HL-60 (cell line): Measurements from ENCODE around the gene SCART1.

Experiments
- DNase-seq, 2 experiments: peaks; one replicate each; pipeline ENCODE4 v3.0.0-alpha.2; 2010 to 2020; ENCODE audit warnings: low read depth in 1 of 2, low spot score in 1 of 2
- H3K27ac ChIP-seq: fragments of 250-450 bp; sonication (Bioruptor Pico); replicated peaks from 2 replicates; pipeline ENCODE4 v1.5.1; 2020; ENCODE audit warnings: mild to moderate bottlenecking, moderate library complexity
- H3K27me3 ChIP-seq: fragments of 250-450 bp; sonication (Bioruptor Pico); 2 replicates; pipeline ENCODE4 v1.5.1; 2021; ENCODE audit warnings: mild to moderate bottlenecking, moderate library complexity; ENCODE audit not compliant: insufficient read depth, poor library complexity, severe bottlenecking
- H3K4me3 ChIP-seq: replicated peaks from 2 replicates; pipeline ENCODE4 v1.5.1; 2011; ENCODE audit warnings: mild to moderate bottlenecking, control low read depth, low read length; ENCODE audit not compliant: insufficient read depth
- GABPA ChIP-seq: IDR thresholded peaks from 2 replicates; pipeline ENCODE4 v1.6.1; 2012; ENCODE audit warnings: low read depth
- POLR2AphosphoS5 ChIP-seq: IDR thresholded peaks from 2 replicates; pipeline ENCODE4 v1.6.1; 2012; ENCODE audit warnings: low read depth
- SPI1 ChIP-seq: IDR thresholded peaks from 2 replicates; pipeline ENCODE4 v1.6.1; 2012; ENCODE audit warnings: low read depth, mild to moderate bottlenecking, borderline replicate concordance
- TF ChIP-seq, protein P1 (sequence below): IDR thresholded peaks from 2 replicates; pipeline ENCODE4 v1.6.1; 2012; ENCODE audit warnings: low read depth; ENCODE audit not compliant: insufficient replicate concordance
- TF ChIP-seq, protein P2 (sequence below): IDR thresholded peaks from one replicate; pipeline ENCODE4 v1.5.1; 2011; ENCODE audit warnings: low read length, control low read depth, inconsistent platforms; ENCODE audit not compliant: insufficient read depth

The SCART1 gene

GRCh38 chr10:133441780-133442179 lies 12.0 kb upstream of the SCART1 start:
- no peaks in the 10 kb centered on the region for H3K27me3 ChIP-seq
- H3K27ac ChIP-seq: peak overlapping the region; percentile 59
- no peak for DNase-seq
- TF ChIP-seq GABPA (no peak), SPI1 (no peak)
- TF ChIP-seq, protein P1, sequence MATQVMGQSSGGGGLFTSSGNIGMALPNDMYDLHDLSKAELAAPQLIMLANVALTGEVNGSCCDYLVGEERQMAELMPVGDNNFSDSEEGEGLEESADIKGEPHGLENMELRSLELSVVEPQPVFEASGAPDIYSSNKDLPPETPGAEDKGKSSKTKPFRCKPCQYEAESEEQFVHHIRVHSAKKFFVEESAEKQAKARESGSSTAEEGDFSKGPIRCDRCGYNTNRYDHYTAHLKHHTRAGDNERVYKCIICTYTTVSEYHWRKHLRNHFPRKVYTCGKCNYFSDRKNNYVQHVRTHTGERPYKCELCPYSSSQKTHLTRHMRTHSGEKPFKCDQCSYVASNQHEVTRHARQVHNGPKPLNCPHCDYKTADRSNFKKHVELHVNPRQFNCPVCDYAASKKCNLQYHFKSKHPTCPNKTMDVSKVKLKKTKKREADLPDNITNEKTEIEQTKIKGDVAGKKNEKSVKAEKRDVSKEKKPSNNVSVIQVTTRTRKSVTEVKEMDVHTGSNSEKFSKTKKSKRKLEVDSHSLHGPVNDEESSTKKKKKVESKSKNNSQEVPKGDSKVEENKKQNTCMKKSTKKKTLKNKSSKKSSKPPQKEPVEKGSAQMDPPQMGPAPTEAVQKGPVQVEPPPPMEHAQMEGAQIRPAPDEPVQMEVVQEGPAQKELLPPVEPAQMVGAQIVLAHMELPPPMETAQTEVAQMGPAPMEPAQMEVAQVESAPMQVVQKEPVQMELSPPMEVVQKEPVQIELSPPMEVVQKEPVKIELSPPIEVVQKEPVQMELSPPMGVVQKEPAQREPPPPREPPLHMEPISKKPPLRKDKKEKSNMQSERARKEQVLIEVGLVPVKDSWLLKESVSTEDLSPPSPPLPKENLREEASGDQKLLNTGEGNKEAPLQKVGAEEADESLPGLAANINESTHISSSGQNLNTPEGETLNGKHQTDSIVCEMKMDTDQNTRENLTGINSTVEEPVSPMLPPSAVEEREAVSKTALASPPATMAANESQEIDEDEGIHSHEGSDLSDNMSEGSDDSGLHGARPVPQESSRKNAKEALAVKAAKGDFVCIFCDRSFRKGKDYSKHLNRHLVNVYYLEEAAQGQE: no peak
- TF ChIP-seq, protein P2, sequence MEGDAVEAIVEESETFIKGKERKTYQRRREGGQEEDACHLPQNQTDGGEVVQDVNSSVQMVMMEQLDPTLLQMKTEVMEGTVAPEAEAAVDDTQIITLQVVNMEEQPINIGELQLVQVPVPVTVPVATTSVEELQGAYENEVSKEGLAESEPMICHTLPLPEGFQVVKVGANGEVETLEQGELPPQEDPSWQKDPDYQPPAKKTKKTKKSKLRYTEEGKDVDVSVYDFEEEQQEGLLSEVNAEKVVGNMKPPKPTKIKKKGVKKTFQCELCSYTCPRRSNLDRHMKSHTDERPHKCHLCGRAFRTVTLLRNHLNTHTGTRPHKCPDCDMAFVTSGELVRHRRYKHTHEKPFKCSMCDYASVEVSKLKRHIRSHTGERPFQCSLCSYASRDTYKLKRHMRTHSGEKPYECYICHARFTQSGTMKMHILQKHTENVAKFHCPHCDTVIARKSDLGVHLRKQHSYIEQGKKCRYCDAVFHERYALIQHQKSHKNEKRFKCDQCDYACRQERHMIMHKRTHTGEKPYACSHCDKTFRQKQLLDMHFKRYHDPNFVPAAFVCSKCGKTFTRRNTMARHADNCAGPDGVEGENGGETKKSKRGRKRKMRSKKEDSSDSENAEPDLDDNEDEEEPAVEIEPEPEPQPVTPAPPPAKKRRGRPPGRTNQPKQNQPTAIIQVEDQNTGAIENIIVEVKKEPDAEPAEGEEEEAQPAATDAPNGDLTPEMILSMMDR: no peak
- no peak overlapping the region for H3K4me3 ChIP-seq

DNA sequence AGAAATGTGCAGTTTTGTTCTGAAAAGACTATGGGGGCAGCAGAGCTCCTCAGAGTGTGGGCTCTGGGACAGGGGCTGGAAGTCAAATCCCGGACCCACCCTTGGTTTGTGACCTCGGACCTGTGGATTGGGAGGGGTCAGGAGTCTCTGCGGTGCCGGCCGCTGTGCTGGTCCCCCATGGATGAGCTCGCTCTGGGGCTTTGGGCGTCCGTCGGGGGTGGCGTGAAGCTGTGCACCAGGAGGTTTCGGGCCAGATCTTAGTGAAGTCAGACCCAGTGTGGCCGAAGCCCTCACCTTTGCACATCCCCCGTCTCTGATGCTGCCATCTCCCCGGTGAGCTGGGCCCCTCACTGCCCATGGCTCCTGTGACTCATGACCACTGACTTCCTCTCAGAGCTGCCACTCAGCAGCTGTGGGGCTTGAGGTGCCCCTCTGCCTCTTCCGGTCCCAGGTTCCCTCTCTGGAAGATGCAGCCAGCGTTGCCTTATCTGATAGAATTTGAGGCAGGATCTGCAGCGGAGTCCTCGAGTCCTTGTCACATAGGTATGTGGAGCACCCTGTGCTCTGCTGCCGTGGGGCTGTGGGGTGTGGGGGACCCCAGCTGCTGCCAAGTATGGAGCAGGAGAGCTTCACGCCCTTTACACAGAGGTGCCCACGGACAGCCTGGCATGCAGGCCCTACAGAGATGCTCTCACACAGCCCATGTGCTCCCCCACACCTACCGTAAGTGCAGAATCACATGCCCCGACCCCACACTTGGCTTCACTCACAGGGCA lies 11.4 kb upstream of the SCART1 start:
- H3K4me3 ChIP-seq: peak overlapping the region; percentile 31
- TF ChIP-seq POLR2AphosphoS5 (0 out of 2 replicates have a peak, but pooled peaks have one; percentile 26), SPI1 (peak; percentile 95), GABPA (peak; percentile 65)
- TF ChIP-seq, protein P1: no peak
- TF ChIP-seq, protein P2: no peak
- DNase-seq: peak; percentile 61 to 85
- H3K27me3 ChIP-seq: no peaks in the 10 kb centered on the region
- H3K27ac ChIP-seq: peak overlapping the region; percentile 59

GRCh38 chr10:133442967-133443924 lies 10.5 kb upstream of the SCART1 start:
- H3K27me3 ChIP-seq: no peaks in the 10 kb centered on the region
- no peak for DNase-seq
- TF ChIP-seq, protein P2: no peak
- TF ChIP-seq GABPA: no peak
- no peak for TF ChIP-seq POLR2AphosphoS5
- no peak for TF ChIP-seq SPI1
- TF ChIP-seq, protein P1: no peak
- H3K4me3 ChIP-seq: no peak overlapping the region
- peak overlapping the region; percentile 59 for H3K27ac ChIP-seq
